H9 (cell line): ENCODE results near the gene HNRNPA3. TPM values are rescaled to one million over a fixed set of nuclear protein-coding genes. Genes with fewer than 3 reads are reported as not detected.

ENCODE experiments used
- DNase-seq: peaks from one replicate; pipeline ENCODE4 v3.0.0-alpha.2; 2017
- H2AFZ ChIP-seq: one replicate; pipeline ENCODE4 v1.6.1; 2013; ENCODE audit warnings: mild to moderate bottlenecking, low read length, control low read depth, moderate library complexity
- H2AK5ac ChIP-seq: 2 replicates; pipeline ENCODE4 v1.6.1; 2013; ENCODE audit warnings: low read length, control low read depth, mixed read lengths; ENCODE audit not compliant: insufficient read length
- H2BK120ac ChIP-seq: one replicate; pipeline ENCODE4 v1.6.1; 2013; ENCODE audit warnings: low read depth, mild to moderate bottlenecking, low read length, control low read depth, inconsistent platforms; ENCODE audit not compliant: poor library complexity, severe bottlenecking
- H2BK12ac ChIP-seq: 2 replicates; pipeline ENCODE4 v1.6.1; 2013; ENCODE audit warnings: low read length, control low read depth, mixed read lengths, low read depth; ENCODE audit not compliant: insufficient read length
- H2BK15ac ChIP-seq: 2 replicates; pipeline ENCODE4 v1.6.1; 2013; ENCODE audit warnings: low read depth, low read length, control low read depth
- H2BK20ac ChIP-seq: one replicate; pipeline ENCODE4 v1.6.1; 2013; ENCODE audit warnings: low read depth, mild to moderate bottlenecking, low read length, control low read depth, inconsistent platforms; ENCODE audit not compliant: poor library complexity, severe bottlenecking
- H2BK5ac ChIP-seq: 2 replicates; pipeline ENCODE4 v1.6.1; 2013; ENCODE audit warnings: low read length, control low read depth, mixed read lengths; ENCODE audit not compliant: insufficient read length
- H3K14ac ChIP-seq: 2 replicates; pipeline ENCODE4 v1.6.1; 2013; ENCODE audit warnings: low read length, control low read depth; ENCODE audit not compliant: insufficient read depth
- H3K18ac ChIP-seq: 2 replicates; pipeline ENCODE4 v1.6.1; 2013; ENCODE audit warnings: low read depth, mild to moderate bottlenecking, mixed read lengths, low read length, control low read depth; ENCODE audit not compliant: insufficient read length
- H3K23ac ChIP-seq: 2 replicates; pipeline ENCODE4 v1.6.1; 2013; ENCODE audit warnings: low read length, control low read depth, mixed read lengths, low read depth; ENCODE audit not compliant: insufficient read length
- H3K23me2 ChIP-seq: 2 replicates; pipeline ENCODE4 v1.6.1; 2013; ENCODE audit warnings: low read depth, mild to moderate bottlenecking, mixed read lengths, low read length, control low read depth; ENCODE audit not compliant: insufficient read length, poor library complexity, severe bottlenecking
- H3K27ac ChIP-seq: 2 replicates; pipeline ENCODE4 v1.5.1; 2013; ENCODE audit warnings: low read length, control low read depth, mixed read lengths, low read depth; ENCODE audit not compliant: insufficient read length
- H3K27me3 ChIP-seq: 2 replicates; pipeline ENCODE4 v1.6.1; 2013; ENCODE audit warnings: low read length, control low read depth, inconsistent platforms; ENCODE audit not compliant: insufficient read depth
- H3K4ac ChIP-seq: 2 replicates; pipeline ENCODE4 v1.6.1; 2013; ENCODE audit warnings: low read depth, mild to moderate bottlenecking, control low read depth, inconsistent platforms, low read length, moderate library complexity
- H3K4me1 ChIP-seq: 2 replicates; pipeline ENCODE4 v1.6.1; 2013; ENCODE audit warnings: low read length, control low read depth, inconsistent platforms; ENCODE audit not compliant: insufficient read depth
- H3K4me2 ChIP-seq: 2 replicates; pipeline ENCODE4 v1.6.1; 2013; ENCODE audit warnings: low read length, control low read depth, mixed read lengths; ENCODE audit not compliant: insufficient read length, insufficient read depth
- H3K56ac ChIP-seq: 2 replicates; pipeline ENCODE4 v1.6.1; 2013; ENCODE audit warnings: low read depth, mild to moderate bottlenecking, mixed read lengths, low read length, control low read depth; ENCODE audit not compliant: insufficient read length
- H3K79me1 ChIP-seq: 2 replicates; pipeline ENCODE4 v1.6.1; 2013; ENCODE audit warnings: low read depth, mild to moderate bottlenecking, moderate library complexity, low read length, control low read depth, inconsistent platforms; ENCODE audit not compliant: insufficient read depth, poor library complexity, severe bottlenecking
- H3K79me2 ChIP-seq: 2 replicates; pipeline ENCODE4 v1.6.1; 2013; ENCODE audit warnings: low read length, control low read depth, inconsistent platforms; ENCODE audit not compliant: insufficient read depth
- H3K9ac ChIP-seq: 2 replicates; pipeline ENCODE4 v1.6.1; 2013; ENCODE audit warnings: low read length, control low read depth, mixed read lengths; ENCODE audit not compliant: insufficient read length; ENCODE audit errors: extremely low read depth
- H3K9me3 ChIP-seq: one replicate; pipeline ENCODE4 v1.6.1; 2013; ENCODE audit warnings: low read depth, low read length, inconsistent platforms; ENCODE audit not compliant: control insufficient read depth
- H3T11ph ChIP-seq: one replicate; pipeline ENCODE4 v1.6.1; 2013; ENCODE audit warnings: mild to moderate bottlenecking, low read length, control low read depth, inconsistent platforms
- H4K20me1 ChIP-seq: one replicate; pipeline ENCODE4 v1.6.1; 2013; ENCODE audit not compliant: control insufficient read depth, insufficient read length, insufficient read depth
- H4K5ac ChIP-seq: 2 replicates; pipeline ENCODE4 v1.6.1; 2013; ENCODE audit warnings: low read depth, mild to moderate bottlenecking, mixed read lengths, low read length, control low read depth; ENCODE audit not compliant: insufficient read length
- H4K8ac ChIP-seq: replicated peaks from 2 replicates; pipeline ENCODE4 v1.6.1; 2013; ENCODE audit warnings: low read length, control low read depth, mixed read lengths, low read depth; ENCODE audit not compliant: insufficient read length
- H4K91ac ChIP-seq: 2 replicates; pipeline ENCODE4 v1.6.1; 2013; ENCODE audit warnings: low read depth, mild to moderate bottlenecking, moderate library complexity, mixed read lengths, low read length, control low read depth; ENCODE audit not compliant: insufficient read length
- H3K27ac Mint-ChIP-seq, 3 experiments: 2 replicates in 2 of 3; 3 replicates in 1 of 3; pipeline ENCODE4 v1.8.0; 2020 to 2021; ENCODE audit warnings: mixed read lengths in 3 of 3, mild to moderate bottlenecking in 1 of 3, moderate library complexity in 1 of 3
- H3K27me3 Mint-ChIP-seq: 2 replicates; pipeline ENCODE4 v1.8.0; 2021; ENCODE audit warnings: low read depth, mild to moderate bottlenecking, moderate library complexity, mixed read lengths
- H3K36me3 Mint-ChIP-seq, 3 experiments: 2 replicates in 2 of 3; 3 replicates in 1 of 3; pipeline ENCODE4 v1.8.0; 2020 to 2021; ENCODE audit warnings: low read depth in 3 of 3, mixed read lengths in 3 of 3; ENCODE audit not compliant: insufficient read depth in 1 of 3
- H3K4me1 Mint-ChIP-seq, 2 experiments: 2 replicates each; pipeline ENCODE4 v1.8.0; 2020; ENCODE audit warnings: mixed read lengths in 2 of 2
- H3K4me3 Mint-ChIP-seq, 2 experiments: 2 replicates in 1 of 2; 3 replicates in 1 of 2; pipeline ENCODE4 v1.8.0; 2020 to 2021; ENCODE audit warnings: mild to moderate bottlenecking in 2 of 2, mixed read lengths in 2 of 2, moderate library complexity in 1 of 2
- H3K9me3 Mint-ChIP-seq, 2 experiments: 2 replicates in 1 of 2; 3 replicates in 1 of 2; pipeline ENCODE4 v1.8.0; 2020; ENCODE audit warnings: mild to moderate bottlenecking in 2 of 2, mixed read lengths in 2 of 2, moderate library complexity in 1 of 2
- WGBS: extraction: QIAGEN DNeasy Blood & Tissue Kit; methylation state at CpG from one replicate; pipeline ENCODE4 v1.1.7; 2013; ENCODE audit warnings: missing lambda C conversion rate, low lambda C conversion rate, mixed read lengths; ENCODE audit not compliant: insufficient read length; ENCODE audit errors: extremely low coverage; 5-methylcytosine and 5-hydroxymethylcytosine counted together
- total RNA-seq: library from RNA; stranded (reverse); gene quantifications from 2 replicates; pipeline ENCODE4 v1.2.1, GENCODE V29; 2021
- TF ChIP-seq, protein P1 (sequence below): fragments of 200-600 bp; sonication (generic); conservative IDR thresholded peaks from 3 replicates; pipeline ENCODE4 v1.8.0; 2021; ENCODE audit warnings: antibody characterized with exemption, mild to moderate bottlenecking

HNRNPA3 gene
- total RNA-seq, 1 experiment from 2014 or later = 405 TPM

DNA sequence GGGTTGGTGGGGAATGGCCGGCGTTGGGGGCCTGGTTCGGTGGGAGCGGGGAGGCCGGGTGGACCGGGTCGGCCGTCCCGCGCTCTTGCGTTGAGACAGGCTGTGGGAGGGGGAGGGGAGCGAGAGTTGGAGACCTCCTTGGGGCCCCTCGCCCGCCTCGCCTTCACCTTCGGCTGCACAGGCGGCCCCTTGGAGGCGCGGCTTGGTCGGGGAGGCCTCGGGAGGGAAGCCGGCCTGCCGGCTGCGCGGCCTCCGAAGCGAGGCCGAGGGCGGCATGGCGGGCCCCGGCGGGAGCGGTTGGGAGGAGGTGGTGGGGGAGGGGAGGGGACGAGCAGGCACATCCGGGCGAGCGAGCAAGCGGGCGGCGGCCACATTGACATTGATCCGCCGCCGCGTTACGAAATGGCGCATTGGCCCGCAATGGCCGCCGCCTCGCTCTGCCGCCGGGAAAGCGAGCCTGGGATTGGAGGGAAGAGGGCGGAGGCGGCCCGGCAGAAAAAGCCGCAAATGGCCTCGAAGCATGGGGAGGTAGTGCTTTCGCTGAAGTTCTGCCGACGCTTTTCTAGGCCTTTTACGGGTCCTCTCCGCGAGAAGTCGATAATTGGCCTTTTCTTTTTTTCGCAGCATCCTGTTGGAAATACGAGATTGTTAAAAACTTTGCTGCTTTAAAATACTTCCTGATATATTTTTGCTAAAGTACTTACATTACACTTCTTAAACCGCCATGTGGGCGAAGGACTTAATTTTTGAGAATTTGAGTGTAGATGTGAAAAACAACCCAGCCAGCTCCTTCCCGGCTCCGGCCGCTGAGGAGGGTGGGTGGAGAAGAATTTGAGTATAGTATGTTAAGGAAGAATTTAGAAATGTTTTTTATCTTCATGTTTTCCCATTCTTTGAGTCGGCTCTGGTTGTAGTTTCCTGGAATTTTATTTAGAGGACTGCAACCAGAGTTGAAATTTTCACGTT is 580 bp downstream of the HNRNPA3 start:
- H3K23me2 ChIP-seq = peaks cover 6% of the 10 kb centered on the region
- H3T11ph ChIP-seq = no peak overlapping the region
- no peaks in the 10 kb centered on the region for H4K20me1 ChIP-seq
- Mint-ChIP-seq H3K4me1 (peaks cover 36 to 45% of the 10 kb centered on the region in 2 experiments), H3K36me3 (peaks cover 40 to 49% (median 47%) of the 10 kb centered on the region in 3 experiments), H3K27me3 (no peaks in the 10 kb centered on the region), H3K27ac (peak overlapping the region; percentile 98 to 99 (median 98)), H3K9me3 (no peaks in the 10 kb centered on the region; a peak in 1 of 5 replicates), H3K4me3 (peak overlapping the region; percentile 89 to 95)
- peak overlapping the region; percentile 90 for H3K9ac ChIP-seq
- no peak overlapping the region for H4K8ac ChIP-seq
- peak; percentile 88 for DNase-seq
- no peak overlapping the region for H2AFZ ChIP-seq
- no peaks in the 10 kb centered on the region for H3K79me1 ChIP-seq
- H3K4me1 ChIP-seq = no peaks in the 10 kb centered on the region; the same call in 1 of the 2 replicates
- no peak overlapping the region for H2AK5ac ChIP-seq
- TF ChIP-seq, protein P1, sequence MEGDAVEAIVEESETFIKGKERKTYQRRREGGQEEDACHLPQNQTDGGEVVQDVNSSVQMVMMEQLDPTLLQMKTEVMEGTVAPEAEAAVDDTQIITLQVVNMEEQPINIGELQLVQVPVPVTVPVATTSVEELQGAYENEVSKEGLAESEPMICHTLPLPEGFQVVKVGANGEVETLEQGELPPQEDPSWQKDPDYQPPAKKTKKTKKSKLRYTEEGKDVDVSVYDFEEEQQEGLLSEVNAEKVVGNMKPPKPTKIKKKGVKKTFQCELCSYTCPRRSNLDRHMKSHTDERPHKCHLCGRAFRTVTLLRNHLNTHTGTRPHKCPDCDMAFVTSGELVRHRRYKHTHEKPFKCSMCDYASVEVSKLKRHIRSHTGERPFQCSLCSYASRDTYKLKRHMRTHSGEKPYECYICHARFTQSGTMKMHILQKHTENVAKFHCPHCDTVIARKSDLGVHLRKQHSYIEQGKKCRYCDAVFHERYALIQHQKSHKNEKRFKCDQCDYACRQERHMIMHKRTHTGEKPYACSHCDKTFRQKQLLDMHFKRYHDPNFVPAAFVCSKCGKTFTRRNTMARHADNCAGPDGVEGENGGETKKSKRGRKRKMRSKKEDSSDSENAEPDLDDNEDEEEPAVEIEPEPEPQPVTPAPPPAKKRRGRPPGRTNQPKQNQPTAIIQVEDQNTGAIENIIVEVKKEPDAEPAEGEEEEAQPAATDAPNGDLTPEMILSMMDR = no peak
- no peak overlapping the region for H4K5ac ChIP-seq
- no peak overlapping the region for H2BK5ac ChIP-seq
- no peak overlapping the region for H2BK20ac ChIP-seq
- H3K18ac ChIP-seq = peak overlapping the region; percentile 90
- H3K9me3 ChIP-seq = no peaks in the 10 kb centered on the region
- no peak overlapping the region for H4K91ac ChIP-seq
- H3K56ac ChIP-seq = no peak overlapping the region
- no peak overlapping the region; the same call in 1 of the 2 replicates for H3K4ac ChIP-seq
- peak overlapping the region; percentile 94; the same call in 1 of the 2 replicates for H3K14ac ChIP-seq
- peak overlapping the region; percentile 35 for H3K27ac ChIP-seq
- H2BK120ac ChIP-seq = no peak overlapping the region
- no CpG with 5 or more reads among the region's 74 CpGs for WGBS
- no peak overlapping the region for H3K23ac ChIP-seq
- H2BK15ac ChIP-seq = no peak overlapping the region
- H3K79me2 ChIP-seq = peaks cover 22% of the 10 kb centered on the region; the same call in 1 of the 2 replicates
- no peak overlapping the region for H2BK12ac ChIP-seq
- no peaks in the 10 kb centered on the region for H3K27me3 ChIP-seq
- H3K4me2 ChIP-seq = peak overlapping the region; percentile 83
